Fibroblast of skin of left biceps (primary cell): ENCODE data around the gene ACSF3.

Experiments
- DNase-seq, 2 experiments: peaks; one replicate each; pipeline ENCODE4 v3.0.0-alpha.2; 2013; ENCODE audit warnings: low read depth in 2 of 2

Gene ACSF3

GRCh38 chr16:89111263-89111662 lies 17.6 kb downstream of the ACSF3 start:
- DNase-seq = no peak

- DNase-seq = no peak
Measured at GRCh38 chr16:89112377-89113151, 18.9 kb downstream of the ACSF3 start.

GRCh38 chr16:89113152-89113547 lies 19.5 kb downstream of the ACSF3 start:
- DNase-seq = no peak

GRCh38 chr16:89113661-89114060 lies 20.0 kb downstream of the ACSF3 start:
- no peak for DNase-seq

- no peak for DNase-seq
Measured at GRCh38 chr16:89114159-89114981, 20.7 kb downstream of the ACSF3 start.

GRCh38 chr16:89115216-89115861 lies 21.7 kb downstream of the ACSF3 start:
- no peak for DNase-seq

- no peak for DNase-seq
Measured at GRCh38 chr16:89116341-89117226, 22.9 kb downstream of the ACSF3 start.

GRCh38 chr16:89117227-89117974 lies 23.7 kb downstream of the ACSF3 start:
- no peak for DNase-seq

- DNase-seq = no peak
Measured at GRCh38 chr16:89117975-89118289, 24.3 kb downstream of the ACSF3 start.

- no peak for DNase-seq
Measured at GRCh38 chr16:89118361-89119165, 24.9 kb downstream of the ACSF3 start.

- no peak for DNase-seq
Measured at GRCh38 chr16:89119166-89119621, 25.5 kb downstream of the ACSF3 start.

- DNase-seq = no peak
Measured at GRCh38 chr16:89119661-89120141, 26.0 kb downstream of the ACSF3 start.

- no peak for DNase-seq
Measured at GRCh38 chr16:89120281-89120680, 26.6 kb downstream of the ACSF3 start.

GRCh38 chr16:89120921-89121351 lies 27.3 kb downstream of the ACSF3 start:
- DNase-seq = no peak

GRCh38 chr16:89121691-89122321 lies 28.2 kb downstream of the ACSF3 start:
- DNase-seq = no peak

GRCh38 chr16:89122322-89122851 lies 28.7 kb downstream of the ACSF3 start:
- DNase-seq = no peak

GRCh38 chr16:89123001-89123830 lies 29.6 kb downstream of the ACSF3 start:
- no peak for DNase-seq

- DNase-seq = no peak
Measured at GRCh38 chr16:89123831-89124100, 30.1 kb downstream of the ACSF3 start.
